ENCODE results near the gene SBF2. TPM values are rescaled to one million over a fixed set of nuclear protein-coding genes. Genes with fewer than 3 reads are reported as not detected.
A peak's percentile ranks its signal among the peaks of the same experiment; 100 is the strongest.

The SBF2 gene
- total and polyA plus RNA-seq, 2 of the 13 experiments (the other 11 are each of a cell fraction or from before 2014, with no cell fraction given) = 24.0 to 45.8 TPM

GRCh38 chr11:10288881-10289764 lies 4.9 kb downstream of the SBF2 start (continued):
- TF ChIP-seq ZNF343 (CRISPR knock-in tag; IDR thresholded peaks at IDR 0.05) (no peak), FOSL2 (CRISPR knock-in tag; IDR thresholded peaks at IDR 0.05) (peak; percentile 82), SIN3B (IDR thresholded peaks at IDR 0.05; ENCODE audit: low read length) (no peak), SNAPC2 (CRISPR knock-in tag; IDR thresholded peaks at IDR 0.05) (peak; percentile 69; the same call in 1 of the 2 replicates), ZNF326 (CRISPR knock-in tag; IDR thresholded peaks at IDR 0.05; ENCODE audit: borderline replicate concordance) (no peak), FOXO4 (CRISPR knock-in tag; conservative IDR thresholded peaks at IDR 0.05) (no peak), ZNF17 (CRISPR knock-in tag; IDR thresholded peaks at IDR 0.05) (no peak), ZBTB3 (CRISPR knock-in tag; IDR thresholded peaks at IDR 0.05; ENCODE audit: borderline replicate concordance, low read depth) (no peak), ISL2 (CRISPR knock-in tag; IDR thresholded peaks at IDR 0.05) (0 out of 2 replicates have a peak, but pooled peaks have one; percentile 35), ZNF484 (CRISPR knock-in tag; IDR thresholded peaks at IDR 0.05; ENCODE audit: borderline replicate concordance, low read depth) (no peak), MED13 (CRISPR knock-in tag; IDR thresholded peaks at IDR 0.05) (no peak), KAT7 (CRISPR knock-in tag; IDR thresholded peaks at IDR 0.05; ENCODE audit: borderline replicate concordance) (no peak), PRMT3 (CRISPR knock-in tag; IDR thresholded peaks at IDR 0.05; ENCODE audit: borderline replicate concordance, low read depth) (no peak), TBX3 (IDR thresholded peaks at IDR 0.05; ENCODE audit: borderline replicate concordance) (no peak), BORCS8-MEF2B (CRISPR knock-in tag; IDR thresholded peaks at IDR 0.05) (no peak), SP1 (IDR thresholded peaks at IDR 0.05) (no peak), SP1 (CRISPR knock-in tag; IDR thresholded peaks at IDR 0.05) (peak; percentile 71), ZBTB1 (CRISPR knock-in tag; IDR thresholded peaks at IDR 0.05; ENCODE audit: borderline replicate concordance) (no peak), ZNF232 (CRISPR knock-in tag; IDR thresholded peaks at IDR 0.05; ENCODE audit: borderline replicate concordance) (no peak)
- TF ChIP-seq, protein P1, sequence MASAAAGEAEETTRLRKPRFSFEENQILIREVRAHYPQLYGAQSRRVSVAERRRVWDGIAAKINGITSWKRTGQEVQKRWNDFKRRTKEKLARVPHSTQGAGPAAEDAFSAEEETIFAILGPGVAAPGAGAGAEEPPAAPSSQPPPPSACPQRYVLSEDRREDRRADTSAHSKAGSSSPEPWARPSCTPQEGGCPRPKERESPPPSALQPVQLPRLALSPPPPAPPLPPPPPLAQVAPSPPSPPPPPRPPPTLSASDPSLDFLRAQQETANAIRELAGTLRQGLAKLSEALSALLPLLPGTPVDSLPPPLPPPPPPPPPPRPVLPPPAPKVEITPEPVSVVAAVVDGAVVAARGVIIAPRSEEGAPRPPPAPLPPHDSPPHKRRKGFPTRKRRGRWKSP (CRISPR knock-in tag; IDR thresholded peaks at IDR 0.05) = peak; percentile 87; the same call in 1 of the 2 replicates
- TF ChIP-seq, protein P2, sequence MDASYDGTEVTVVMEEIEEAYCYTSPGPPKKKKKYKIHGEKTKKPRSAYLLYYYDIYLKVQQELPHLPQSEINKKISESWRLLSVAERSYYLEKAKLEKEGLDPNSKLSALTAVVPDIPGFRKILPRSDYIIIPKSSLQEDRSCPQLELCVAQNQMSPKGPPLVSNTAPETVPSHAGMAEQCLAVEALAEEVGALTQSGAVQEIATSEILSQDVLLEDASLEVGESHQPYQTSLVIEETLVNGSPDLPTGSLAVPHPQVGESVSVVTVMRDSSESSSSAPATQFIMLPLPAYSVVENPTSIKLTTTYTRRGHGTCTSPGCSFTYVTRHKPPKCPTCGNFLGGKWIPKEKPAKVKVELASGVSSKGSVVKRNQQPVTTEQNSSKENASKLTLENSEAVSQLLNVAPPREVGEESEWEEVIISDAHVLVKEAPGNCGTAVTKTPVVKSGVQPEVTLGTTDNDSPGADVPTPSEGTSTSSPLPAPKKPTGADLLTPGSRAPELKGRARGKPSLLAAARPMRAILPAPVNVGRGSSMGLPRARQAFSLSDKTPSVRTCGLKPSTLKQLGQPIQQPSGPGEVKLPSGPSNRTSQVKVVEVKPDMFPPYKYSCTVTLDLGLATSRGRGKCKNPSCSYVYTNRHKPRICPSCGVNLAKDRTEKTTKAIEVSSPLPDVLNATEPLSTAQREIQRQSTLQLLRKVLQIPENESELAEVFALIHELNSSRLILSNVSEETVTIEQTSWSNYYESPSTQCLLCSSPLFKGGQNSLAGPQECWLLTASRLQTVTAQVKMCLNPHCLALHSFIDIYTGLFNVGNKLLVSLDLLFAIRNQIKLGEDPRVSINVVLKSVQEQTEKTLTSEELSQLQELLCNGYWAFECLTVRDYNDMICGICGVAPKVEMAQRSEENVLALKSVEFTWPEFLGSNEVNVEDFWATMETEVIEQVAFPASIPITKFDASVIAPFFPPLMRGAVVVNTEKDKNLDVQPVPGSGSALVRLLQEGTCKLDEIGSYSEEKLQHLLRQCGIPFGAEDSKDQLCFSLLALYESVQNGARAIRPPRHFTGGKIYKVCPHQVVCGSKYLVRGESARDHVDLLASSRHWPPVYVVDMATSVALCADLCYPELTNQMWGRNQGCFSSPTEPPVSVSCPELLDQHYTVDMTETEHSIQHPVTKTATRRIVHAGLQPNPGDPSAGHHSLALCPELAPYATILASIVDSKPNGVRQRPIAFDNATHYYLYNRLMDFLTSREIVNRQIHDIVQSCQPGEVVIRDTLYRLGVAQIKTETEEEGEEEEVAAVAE (CRISPR knock-in tag; IDR thresholded peaks at IDR 0.05; ENCODE audit: borderline replicate concordance) = no peak
- TF ChIP-seq, protein P3, sequence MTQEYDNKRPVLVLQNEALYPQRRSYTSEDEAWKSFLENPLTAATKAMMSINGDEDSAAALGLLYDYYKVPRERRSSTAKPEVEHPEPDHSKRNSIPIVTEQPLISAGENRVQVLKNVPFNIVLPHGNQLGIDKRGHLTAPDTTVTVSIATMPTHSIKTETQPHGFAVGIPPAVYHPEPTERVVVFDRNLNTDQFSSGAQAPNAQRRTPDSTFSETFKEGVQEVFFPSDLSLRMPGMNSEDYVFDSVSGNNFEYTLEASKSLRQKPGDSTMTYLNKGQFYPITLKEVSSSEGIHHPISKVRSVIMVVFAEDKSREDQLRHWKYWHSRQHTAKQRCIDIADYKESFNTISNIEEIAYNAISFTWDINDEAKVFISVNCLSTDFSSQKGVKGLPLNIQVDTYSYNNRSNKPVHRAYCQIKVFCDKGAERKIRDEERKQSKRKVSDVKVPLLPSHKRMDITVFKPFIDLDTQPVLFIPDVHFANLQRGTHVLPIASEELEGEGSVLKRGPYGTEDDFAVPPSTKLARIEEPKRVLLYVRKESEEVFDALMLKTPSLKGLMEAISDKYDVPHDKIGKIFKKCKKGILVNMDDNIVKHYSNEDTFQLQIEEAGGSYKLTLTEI (CRISPR knock-in tag; conservative IDR thresholded peaks at IDR 0.05) = no peak
